Osteoblast (primary cell): Measurements from ENCODE around the gene OPCML. TPM values are rescaled to one million over a fixed set of nuclear protein-coding genes. Genes with fewer than 3 reads are reported as not detected.

Experiments used
- DNase-seq: peaks from one replicate; pipeline ENCODE4 v3.0.0; 2011; ENCODE audit warnings: low spot score, mixed read lengths; ENCODE audit not compliant: insufficient read length; ENCODE audit errors: missing footprints
- H2AFZ ChIP-seq: 2 replicates; pipeline ENCODE4 v1.6.0; 2011; ENCODE audit warnings: mild to moderate bottlenecking, low read length
- H3K27ac ChIP-seq: 2 replicates; pipeline ENCODE4 v1.5.1; 2011; ENCODE audit warnings: mild to moderate bottlenecking, low read depth, low read length, moderate library complexity
- H3K27me3 ChIP-seq: 2 replicates; pipeline ENCODE4 v1.6.0; 2012; ENCODE audit warnings: mild to moderate bottlenecking, control low read depth, inconsistent platforms, low read length, moderate library complexity; ENCODE audit not compliant: insufficient read depth
- H3K36me3 ChIP-seq: 2 replicates; pipeline ENCODE4 v1.5.1; 2011; ENCODE audit warnings: mild to moderate bottlenecking, low read length, control low read depth, moderate library complexity; ENCODE audit not compliant: insufficient read depth
- H3K4me1 ChIP-seq: 2 replicates; pipeline ENCODE4 v1.5.1; 2011; ENCODE audit warnings: mild to moderate bottlenecking, low read length, control low read depth, moderate library complexity; ENCODE audit not compliant: insufficient read depth
- H3K4me2 ChIP-seq: 2 replicates; pipeline ENCODE4 v1.6.0; 2011; ENCODE audit warnings: mild to moderate bottlenecking, low read length; ENCODE audit not compliant: insufficient read depth
- H3K4me3 ChIP-seq: fragments of 200-600 bp; sonication (generic); 3 replicates; pipeline ENCODE4 v1.5.1; 2012; ENCODE audit warnings: mild to moderate bottlenecking, low read length, inconsistent platforms; ENCODE audit not compliant: insufficient read depth
- H3K79me2 ChIP-seq: 2 replicates; pipeline ENCODE4 v1.6.0; 2012; ENCODE audit warnings: mild to moderate bottlenecking, low read length, control low read depth, inconsistent platforms; ENCODE audit not compliant: insufficient read depth
- H3K9me3 ChIP-seq: 2 replicates; pipeline ENCODE4 v1.5.1; 2011; ENCODE audit warnings: low read depth, low read length, control low read depth
- H4K20me1 ChIP-seq: 2 replicates; pipeline ENCODE4 v1.6.0; 2012; ENCODE audit warnings: mild to moderate bottlenecking, low read length, control low read depth; ENCODE audit not compliant: insufficient read depth
- CTCF ChIP-seq: IDR thresholded peaks from 2 replicates; pipeline ENCODE4 v1.5.1; 2011; ENCODE audit warnings: mild to moderate bottlenecking, low read depth, low read length, moderate library complexity; ENCODE audit errors: extremely low read depth
- total RNA-seq: library from RNA; depleted of rRNA; stranded (reverse); fragments of >200 nt; gene quantifications from 2 replicates; pipeline ENCODE4 v1.2.3, GENCODE V29; 2012

The OPCML gene
- total RNA-seq, 1 donor, result 0.36 TPM

GRCh38 chr11:133284156-133284555 lies 248.1 kb downstream of the OPCML start:
- Histone ChIP-seq H3K4me1 (no peaks in the 10 kb centered on the region), H3K36me3 (no peaks in the 10 kb centered on the region), H3K27me3 (no peaks in the 10 kb centered on the region), H3K79me2 (no peaks in the 10 kb centered on the region), H3K4me3 (no peak overlapping the region), H3K27ac (no peak overlapping the region), H3K9me3 (peaks cover 3% of the 10 kb centered on the region), H2AFZ (no peak overlapping the region), H4K20me1 (no peaks in the 10 kb centered on the region), H3K4me2 (no peak overlapping the region)
- TF ChIP-seq CTCF, result no peak
- no peak for DNase-seq

GRCh38 chr11:133277886-133278285 lies 254.4 kb downstream of the OPCML start:
- no peak overlapping the region for H2AFZ ChIP-seq
- H3K27me3 ChIP-seq, result no peaks in the 10 kb centered on the region
- no peak overlapping the region for H3K4me2 ChIP-seq
- DNase-seq, result no peak
- no peaks in the 10 kb centered on the region for H3K9me3 ChIP-seq
- H3K4me3 ChIP-seq, result no peak overlapping the region
- H3K4me1 ChIP-seq, result no peaks in the 10 kb centered on the region
- no peak for TF ChIP-seq CTCF
- no peaks in the 10 kb centered on the region for H3K36me3 ChIP-seq
- no peak overlapping the region for H3K27ac ChIP-seq
- no peaks in the 10 kb centered on the region for H3K79me2 ChIP-seq
- H4K20me1 ChIP-seq, result no peaks in the 10 kb centered on the region

- no peak overlapping the region for H3K4me2 ChIP-seq
- no peaks in the 10 kb centered on the region for H4K20me1 ChIP-seq
- H3K4me1 ChIP-seq, result no peaks in the 10 kb centered on the region
- no peak for TF ChIP-seq CTCF
- H3K27me3 ChIP-seq, result no peaks in the 10 kb centered on the region
- no peaks in the 10 kb centered on the region for H3K36me3 ChIP-seq
- H3K27ac ChIP-seq, result no peak overlapping the region
- no peaks in the 10 kb centered on the region for H3K79me2 ChIP-seq
- DNase-seq, result no peak
- no peak overlapping the region for H2AFZ ChIP-seq
- H3K4me3 ChIP-seq, result no peak overlapping the region
- no peaks in the 10 kb centered on the region for H3K9me3 ChIP-seq
Observed at GRCh38 chr11:133271871-133272776, 260.2 kb downstream of the OPCML start.

GRCh38 chr11:133271206-133271605 lies 261.1 kb downstream of the OPCML start:
- no peak for DNase-seq
- Histone ChIP-seq H3K79me2 (no peaks in the 10 kb centered on the region), H3K27ac (no peak overlapping the region), H3K9me3 (no peaks in the 10 kb centered on the region), H3K4me3 (no peak overlapping the region), H2AFZ (no peak overlapping the region), H3K4me1 (no peaks in the 10 kb centered on the region), H3K36me3 (no peaks in the 10 kb centered on the region), H4K20me1 (no peaks in the 10 kb centered on the region), H3K27me3 (no peaks in the 10 kb centered on the region), H3K4me2 (no peak overlapping the region)
- no peak for TF ChIP-seq CTCF
